NT2/D1 (cell line): ENCODE measurements around the gene TAX1BP1.

Experiments used
- DNase-seq: peaks from one replicate; pipeline ENCODE4 v3.0.0-alpha.2; 2011; ENCODE audit warnings: low read depth, low spot score
- H3K27me3 ChIP-seq: 2 replicates; pipeline ENCODE4 v1.6.0; 2011; ENCODE audit warnings: mild to moderate bottlenecking; ENCODE audit not compliant: insufficient read length, insufficient read depth
- H3K36me3 ChIP-seq: 2 replicates; pipeline ENCODE4 v1.6.1; 2011; ENCODE audit warnings: mild to moderate bottlenecking, low read length, mixed read lengths; ENCODE audit not compliant: insufficient read depth, insufficient read length
- H3K4me1 ChIP-seq: 2 replicates; pipeline ENCODE4 v1.5.1; 2011; ENCODE audit not compliant: insufficient read depth, insufficient read length
- H3K4me3 ChIP-seq: 2 replicates; pipeline ENCODE4 v1.5.1; 2011; ENCODE audit warnings: low read depth; ENCODE audit not compliant: insufficient read length
- H3K9ac ChIP-seq: 2 replicates; pipeline ENCODE4 v1.6.0; 2011; ENCODE audit warnings: low read depth; ENCODE audit not compliant: insufficient read length
- H3K9me3 ChIP-seq: 2 replicates; pipeline ENCODE4 v1.5.1; 2011; ENCODE audit warnings: mild to moderate bottlenecking, low read length; ENCODE audit not compliant: insufficient read depth
- SUZ12 ChIP-seq: IDR thresholded peaks from 2 replicates; pipeline ENCODE4 v1.6.1; 2011; ENCODE audit not compliant: insufficient read length, insufficient read depth; ENCODE audit errors: extremely low read depth
- YY1 ChIP-seq: IDR thresholded peaks from 2 replicates; pipeline ENCODE4 v1.6.1; 2011; ENCODE audit not compliant: insufficient read length, insufficient read depth
- ZNF274 ChIP-seq: IDR thresholded peaks from 2 replicates; pipeline ENCODE4 v1.6.1; 2011; ENCODE audit warnings: mild to moderate bottlenecking, low read depth, low read length

The TAX1BP1 gene

DNA sequence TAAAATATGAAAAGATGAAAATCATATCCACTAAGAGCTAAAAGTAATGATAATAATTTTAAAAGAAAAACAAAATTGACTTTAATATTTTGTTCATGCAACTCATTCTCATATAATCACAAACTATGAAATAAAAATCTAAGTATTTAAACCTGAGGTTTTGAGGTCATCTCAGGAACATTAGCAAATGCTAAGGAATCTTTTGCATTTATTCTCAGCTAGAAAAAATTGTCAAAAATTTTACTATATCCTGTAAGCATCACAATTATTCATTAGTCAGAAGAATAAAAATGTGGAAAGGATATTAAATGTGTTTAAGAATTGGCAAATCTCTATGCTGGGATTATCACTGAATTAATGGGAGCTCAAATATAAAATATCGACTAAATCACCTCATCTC, 36.8 kb upstream of the TAX1BP1 start:
- H3K27me3 ChIP-seq: no peaks in the 10 kb centered on the region
- no peak for DNase-seq
- H3K36me3 ChIP-seq: no peaks in the 10 kb centered on the region
- H3K4me1 ChIP-seq: no peaks in the 10 kb centered on the region
- 0 out of 2 replicates have a peak, but pooled peaks cover under 1% of the 10 kb centered on the region for H3K9me3 ChIP-seq
- no peak for TF ChIP-seq ZNF274
- no peak for TF ChIP-seq YY1
- no peak for TF ChIP-seq SUZ12
- no peak overlapping the region for H3K9ac ChIP-seq
- H3K4me3 ChIP-seq: no peak overlapping the region

DNA sequence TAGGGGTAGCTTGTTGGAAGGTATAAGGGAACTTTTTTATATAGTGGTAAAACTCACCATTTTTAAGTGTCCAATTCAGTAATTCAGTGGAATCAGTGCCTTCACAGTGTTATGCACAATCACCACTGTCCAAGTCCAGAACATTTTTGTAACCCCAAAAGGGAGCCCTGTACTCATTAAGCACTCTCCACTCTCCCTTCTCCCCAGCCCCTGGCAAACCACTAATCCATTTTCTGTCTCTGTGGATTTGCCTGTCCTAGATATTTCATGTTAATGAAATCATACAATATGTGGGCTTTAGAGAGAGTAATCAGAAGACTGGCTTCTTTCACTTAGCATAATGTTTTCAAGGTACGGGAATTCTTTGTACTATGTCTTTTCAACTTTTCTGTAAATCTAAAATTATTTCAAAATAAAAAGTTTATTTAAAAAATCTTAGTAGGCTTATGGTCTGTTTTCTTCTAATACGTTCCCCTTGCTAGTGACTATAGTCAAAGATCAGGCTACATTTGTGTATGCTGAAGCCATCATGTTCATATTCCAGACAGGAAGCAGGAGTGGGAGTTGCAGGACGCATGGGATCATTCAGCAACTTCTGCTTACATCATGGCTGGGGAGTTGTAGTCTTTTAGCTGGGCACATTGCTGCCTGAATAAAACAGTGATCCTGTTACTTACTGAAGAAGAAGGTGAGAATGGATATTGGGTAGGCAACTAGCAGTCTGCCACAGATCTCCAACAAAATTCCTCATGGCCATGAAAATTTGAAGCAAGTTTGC, 35.4 kb upstream of the TAX1BP1 start:
- Histone ChIP-seq H3K27me3 (no peaks in the 10 kb centered on the region), H3K36me3 (no peaks in the 10 kb centered on the region), H3K9me3 (peaks cover 11% of the 10 kb centered on the region), H3K4me3 (no peak overlapping the region), H3K4me1 (no peaks in the 10 kb centered on the region), H3K9ac (no peak overlapping the region)
- DNase-seq: no peak
- no peak for TF ChIP-seq YY1
- no peak for TF ChIP-seq SUZ12
- TF ChIP-seq ZNF274: no peak

DNA sequence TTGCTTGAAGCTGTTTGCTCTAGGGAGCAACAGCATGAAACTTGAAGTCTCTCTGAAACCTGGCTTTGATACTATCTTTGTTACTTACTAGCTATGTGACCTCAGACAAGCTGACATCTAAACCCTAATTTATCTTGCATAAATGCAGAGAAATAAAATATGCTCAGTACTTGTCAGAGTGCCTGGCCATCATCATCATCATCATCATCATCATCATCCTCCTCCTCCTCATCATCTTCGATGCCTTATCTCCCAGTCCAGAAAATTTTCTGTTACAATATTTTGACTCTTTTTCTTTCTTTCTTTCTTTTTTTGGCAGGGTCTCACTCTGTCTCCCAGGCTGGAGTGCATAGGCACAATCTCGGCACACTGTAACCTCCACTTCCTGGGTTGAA, 34.8 kb upstream of the TAX1BP1 start:
- no peak for TF ChIP-seq SUZ12
- TF ChIP-seq YY1: no peak
- TF ChIP-seq ZNF274: no peak
- Histone ChIP-seq H3K36me3 (no peaks in the 10 kb centered on the region), H3K27me3 (no peaks in the 10 kb centered on the region), H3K9me3 (peaks cover 11% of the 10 kb centered on the region), H3K4me1 (no peaks in the 10 kb centered on the region), H3K9ac (no peak overlapping the region), H3K4me3 (no peak overlapping the region)
- no peak for DNase-seq

- Histone ChIP-seq H3K4me3 (no peak overlapping the region), H3K9ac (no peak overlapping the region), H3K4me1 (no peaks in the 10 kb centered on the region), H3K36me3 (no peaks in the 10 kb centered on the region), H3K27me3 (no peaks in the 10 kb centered on the region), H3K9me3 (peaks cover 11% of the 10 kb centered on the region)
- no peak for DNase-seq
- no peak for TF ChIP-seq SUZ12
- no peak for TF ChIP-seq YY1
Measured at GRCh38 chr7:27708485-27708884, 31.5 kb upstream of the TAX1BP1 start.

- Histone ChIP-seq H3K4me3 (no peak overlapping the region), H3K36me3 (no peaks in the 10 kb centered on the region), H3K27me3 (no peaks in the 10 kb centered on the region), H3K4me1 (no peaks in the 10 kb centered on the region), H3K9ac (no peak overlapping the region), H3K9me3 (peaks cover 11% of the 10 kb centered on the region)
- TF ChIP-seq YY1 (no peak), SUZ12 (no peak), ZNF274 (no peak)
- DNase-seq: no peak
Measured at GRCh38 chr7:27709137-27710075, 30.6 kb upstream of the TAX1BP1 start.

GRCh38 chr7:27712217-27712616, 27.7 kb upstream of the TAX1BP1 start:
- Histone ChIP-seq H3K9ac (no peak overlapping the region), H3K4me1 (no peaks in the 10 kb centered on the region), H3K36me3 (no peaks in the 10 kb centered on the region), H3K27me3 (no peaks in the 10 kb centered on the region), H3K9me3 (peaks cover 11% of the 10 kb centered on the region), H3K4me3 (no peak overlapping the region)
- TF ChIP-seq SUZ12: no peak
- TF ChIP-seq YY1: no peak
- TF ChIP-seq ZNF274: no peak
- DNase-seq: no peak

DNA sequence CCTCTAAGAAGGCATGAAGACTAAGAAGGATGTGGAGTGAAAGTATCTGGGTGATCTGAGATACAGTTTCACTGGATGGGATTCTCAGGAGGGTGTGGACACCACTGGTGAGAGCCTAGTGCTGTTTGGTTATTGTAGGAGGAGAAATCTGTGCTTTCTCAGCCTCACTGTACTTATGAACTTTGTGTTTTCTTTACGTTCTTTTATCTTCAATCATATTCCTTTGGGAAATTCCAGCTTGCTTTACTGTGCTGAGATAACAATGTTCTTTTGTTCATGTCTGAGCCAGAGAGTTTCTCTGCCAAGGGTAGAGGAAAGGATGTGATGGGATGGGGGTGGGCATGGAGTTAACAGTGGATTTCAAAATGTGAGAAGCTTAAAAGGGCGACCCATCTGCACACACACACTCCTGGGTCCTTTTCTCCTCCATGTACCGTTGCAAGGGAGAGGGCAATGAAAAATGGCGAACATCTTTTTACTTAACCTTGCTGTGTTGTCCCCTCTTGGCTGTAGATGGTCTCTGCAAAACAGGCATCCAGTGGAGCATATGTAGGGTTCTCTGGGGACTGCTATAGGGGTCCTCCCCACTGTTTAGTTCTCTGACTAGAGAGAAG, 25.0 kb upstream of the TAX1BP1 start:
- Histone ChIP-seq H3K4me3 (no peak overlapping the region), H3K27me3 (no peaks in the 10 kb centered on the region), H3K9me3 (no peaks in the 10 kb centered on the region), H3K4me1 (no peaks in the 10 kb centered on the region), H3K9ac (no peak overlapping the region), H3K36me3 (no peaks in the 10 kb centered on the region)
- TF ChIP-seq ZNF274 (no peak), YY1 (no peak), SUZ12 (no peak)
- DNase-seq: no peak
